SW480 (cell line): ENCODE results near the gene PDE4D.
"Not testable (repeated sequence)": the region's sequence is repeated elsewhere in the genome, so short reads cannot be mapped to it uniquely, and the experiment has no call there.

Source experiments
- DNase-seq: peaks from one replicate; pipeline ENCODE4 v3.0.0-alpha.2; 2016; ENCODE audit warnings: low spot score

Gene PDE4D

GRCh38 chr5:59463618-59464166, 429.8 kb downstream of the PDE4D start:
- DNase-seq, result not testable (repeated sequence)

DNA sequence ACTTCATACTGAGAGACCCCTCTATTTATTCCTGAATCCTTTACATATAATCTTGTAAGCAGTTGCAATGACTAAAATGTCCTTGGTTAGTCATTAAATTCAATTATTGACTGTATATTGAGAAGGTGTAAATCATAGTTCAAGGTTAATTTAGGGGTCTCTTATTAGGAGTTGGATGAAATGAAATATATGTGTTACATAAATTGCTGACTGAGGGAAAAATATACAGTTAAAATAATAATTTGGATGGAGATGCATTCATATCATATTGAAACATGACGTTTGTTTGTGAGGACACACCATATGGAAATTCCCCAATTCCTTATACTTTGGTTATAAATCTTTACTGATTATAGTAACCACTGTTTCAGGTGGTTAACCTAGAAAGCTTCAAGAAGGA, 430.6 kb downstream of the PDE4D start:
- DNase-seq, result no peak

DNA sequence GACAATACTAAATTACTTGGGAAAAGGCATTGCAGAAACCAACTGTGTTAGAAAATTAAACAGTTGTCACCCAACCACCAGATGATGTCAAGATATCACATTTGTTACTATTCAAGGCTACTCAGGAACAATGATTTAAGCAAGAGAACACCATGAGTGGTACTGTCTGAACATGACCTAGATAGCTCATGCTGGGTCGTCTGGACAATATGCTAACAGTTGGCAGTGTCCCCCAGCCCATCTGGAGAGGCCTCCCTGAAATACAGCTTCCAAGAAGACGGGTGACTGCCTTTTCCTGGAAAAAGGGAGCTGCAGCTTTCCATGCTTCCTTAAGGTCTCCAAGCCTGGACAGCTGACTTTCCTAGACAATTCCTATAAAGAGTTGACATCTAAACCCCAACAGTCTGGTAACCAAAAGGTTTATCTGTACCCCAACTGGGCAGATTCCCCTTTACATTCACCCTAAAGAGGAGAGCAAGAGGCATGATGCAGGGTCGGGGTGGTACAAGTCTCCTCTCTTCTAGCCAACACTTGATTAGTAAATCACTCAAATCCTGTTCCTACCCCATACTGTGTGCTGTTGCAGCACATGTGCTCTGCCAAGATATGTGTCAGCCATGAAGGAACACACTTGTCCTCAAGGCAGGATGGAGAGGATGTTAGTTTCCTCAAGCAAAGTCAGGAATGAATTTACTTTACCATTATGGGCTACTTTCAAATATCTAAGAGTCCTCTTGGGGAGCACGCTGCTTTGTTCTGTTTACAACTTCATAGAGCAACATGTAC, 433.0 kb downstream of the PDE4D start:
- no peak for DNase-seq

GRCh38 chr5:59458966-59459729, 434.4 kb downstream of the PDE4D start:
- no peak for DNase-seq

GRCh38 chr5:59458321-59458720, 435.2 kb downstream of the PDE4D start:
- DNase-seq, result no peak

DNA sequence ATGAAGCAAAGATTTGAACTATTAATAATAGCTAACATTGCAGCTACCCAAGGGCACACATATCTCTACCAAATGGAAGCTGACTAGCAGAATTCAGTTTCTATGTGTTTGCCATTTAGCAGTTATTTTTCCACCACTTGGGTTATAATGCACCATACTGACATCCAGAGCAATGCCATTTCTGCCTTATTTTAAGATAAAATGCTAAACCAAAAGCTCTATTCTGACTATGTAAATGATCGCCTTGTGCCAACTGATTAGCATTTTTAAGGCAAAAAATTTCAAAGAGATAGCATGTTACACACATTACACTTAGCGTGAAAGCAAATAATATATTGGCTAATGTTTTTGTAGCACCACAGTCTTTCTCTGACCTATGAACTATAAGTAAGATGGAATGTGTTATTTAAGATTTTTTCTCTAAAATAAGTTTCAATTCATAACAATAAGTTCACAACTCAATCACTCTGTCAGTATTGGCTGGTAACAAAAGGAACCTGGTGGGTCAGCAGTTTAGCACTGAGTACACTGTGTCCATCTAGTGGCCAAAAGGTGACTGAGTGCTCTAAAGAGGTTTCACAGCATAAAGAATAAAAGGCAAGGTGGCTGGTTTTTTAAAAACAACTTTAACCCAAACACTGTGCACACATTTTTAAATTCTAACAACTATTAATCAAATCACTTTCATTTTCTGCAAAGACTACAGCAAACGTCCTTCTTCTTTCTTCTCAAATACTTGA, 443.5 kb downstream of the PDE4D start:
- DNase-seq, result no peak

DNA sequence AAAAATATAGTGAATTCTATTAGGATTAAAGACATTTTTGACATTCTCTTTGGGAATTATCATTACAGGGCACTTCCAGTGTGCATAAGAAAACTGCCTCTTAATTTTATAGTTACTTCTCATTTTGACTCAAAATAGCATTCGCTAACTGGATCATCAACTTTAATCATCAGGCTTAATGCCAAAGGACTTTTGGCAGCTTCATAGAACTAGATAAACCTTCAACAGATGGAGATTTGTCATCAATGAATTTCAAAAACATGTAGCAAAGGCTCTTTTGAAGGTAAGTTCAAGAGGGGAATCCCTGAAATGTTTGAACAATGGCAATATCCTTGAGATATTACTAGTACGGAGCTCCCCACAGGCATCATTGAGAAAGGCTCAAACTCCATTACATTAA, 447.2 kb downstream of the PDE4D start:
- no peak for DNase-seq

DNA sequence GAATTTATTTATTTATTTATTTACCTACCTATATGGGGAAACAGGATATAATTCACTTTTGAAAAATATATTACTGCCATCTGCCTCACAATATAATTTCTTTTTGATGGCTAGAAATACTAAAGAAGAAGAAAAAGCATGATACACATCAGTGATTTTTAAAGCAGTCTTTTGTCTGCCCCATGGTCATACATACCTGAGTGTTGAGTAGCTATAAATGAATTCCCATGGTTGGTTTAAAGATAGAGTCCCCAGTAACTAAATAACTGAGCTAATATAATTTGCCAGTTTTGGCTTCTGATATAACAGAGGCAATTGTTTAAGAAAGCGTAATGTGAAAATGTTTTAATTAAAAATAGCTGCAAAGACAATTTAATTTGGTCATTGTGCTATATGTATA, 447.8 kb downstream of the PDE4D start:
- DNase-seq, result no peak

GRCh38 chr5:59439303-59439702, 454.2 kb downstream of the PDE4D start:
- no peak for DNase-seq

DNA sequence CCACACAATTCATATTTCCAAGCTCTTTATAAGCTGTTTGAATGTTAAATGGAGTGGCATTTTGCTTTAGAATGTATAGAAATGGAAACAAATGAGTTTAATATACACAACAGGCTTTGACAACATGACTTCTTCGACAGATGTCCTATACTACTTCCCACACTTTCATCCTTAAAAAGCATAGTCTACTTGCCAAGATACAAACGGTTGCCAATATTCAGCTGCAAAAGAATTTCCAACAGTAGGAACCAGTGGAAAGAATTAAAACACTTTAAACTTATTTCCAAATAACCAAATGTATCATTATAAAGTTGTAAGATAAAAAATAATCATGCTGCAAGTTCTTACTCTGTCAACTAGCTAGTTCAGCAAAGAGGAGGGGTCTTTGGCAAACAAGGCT, 456.4 kb downstream of the PDE4D start:
- no peak for DNase-seq

GRCh38 chr5:59436364-59437148, 457.0 kb downstream of the PDE4D start:
- DNase-seq, result no peak

- no peak for DNase-seq
Observed at GRCh38 chr5:59433174-59433573, 460.4 kb downstream of the PDE4D start.

DNA sequence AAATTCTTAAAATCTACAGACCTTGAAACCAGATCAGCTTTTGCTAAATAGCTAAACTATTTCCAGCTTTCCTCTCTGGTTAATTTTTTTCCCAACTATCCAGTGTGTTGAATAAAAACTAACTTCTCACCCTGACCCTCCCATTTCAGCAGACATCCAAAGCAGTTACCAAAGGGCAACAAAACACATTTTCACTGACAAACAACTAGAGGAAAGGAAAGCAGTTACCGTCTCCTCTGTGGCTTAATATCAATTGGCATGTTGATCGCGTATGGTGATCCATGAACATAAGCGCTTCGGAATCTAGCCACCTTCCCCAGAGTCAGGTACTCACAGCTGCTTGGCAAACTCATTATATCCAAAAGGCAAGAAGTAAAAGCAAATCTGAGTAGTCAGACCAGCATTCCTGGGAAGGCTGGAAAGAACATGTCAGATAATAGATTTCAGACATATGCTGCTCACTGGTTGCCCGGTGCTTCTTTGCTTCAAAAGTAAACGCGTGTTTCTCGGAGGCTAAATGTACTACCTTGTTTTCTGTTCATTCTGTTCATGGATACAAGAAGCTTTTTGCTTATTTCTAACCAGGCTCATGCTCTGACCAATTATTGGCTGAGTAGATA, 463.4 kb downstream of the PDE4D start:
- DNase-seq, result no peak

GRCh38 chr5:59428391-59428790, 465.1 kb downstream of the PDE4D start:
- no peak for DNase-seq

DNA sequence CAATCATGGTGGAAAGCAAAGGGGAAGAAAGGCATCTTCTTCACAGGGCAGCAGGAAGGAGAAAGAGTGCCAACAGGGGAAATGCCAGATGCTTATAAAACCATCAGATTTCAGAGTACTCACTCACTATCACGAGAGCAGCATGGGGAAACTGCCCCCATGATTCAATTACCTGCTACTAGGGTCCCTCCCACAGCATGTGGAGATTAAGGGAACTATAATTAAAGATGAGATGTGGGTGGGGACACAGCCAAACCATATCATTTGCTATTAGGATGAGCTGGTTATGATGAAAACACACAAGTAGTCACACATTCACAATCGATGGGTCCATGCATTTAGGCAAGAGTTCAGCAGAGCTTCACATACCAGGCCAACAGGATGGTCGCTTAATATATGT, 469.0 kb downstream of the PDE4D start:
- no peak for DNase-seq

- no peak for DNase-seq
Observed at GRCh38 chr5:59423021-59423420, 470.5 kb downstream of the PDE4D start.

GRCh38 chr5:59421986-59422941, 471.3 kb downstream of the PDE4D start:
- DNase-seq, result no peak

DNA sequence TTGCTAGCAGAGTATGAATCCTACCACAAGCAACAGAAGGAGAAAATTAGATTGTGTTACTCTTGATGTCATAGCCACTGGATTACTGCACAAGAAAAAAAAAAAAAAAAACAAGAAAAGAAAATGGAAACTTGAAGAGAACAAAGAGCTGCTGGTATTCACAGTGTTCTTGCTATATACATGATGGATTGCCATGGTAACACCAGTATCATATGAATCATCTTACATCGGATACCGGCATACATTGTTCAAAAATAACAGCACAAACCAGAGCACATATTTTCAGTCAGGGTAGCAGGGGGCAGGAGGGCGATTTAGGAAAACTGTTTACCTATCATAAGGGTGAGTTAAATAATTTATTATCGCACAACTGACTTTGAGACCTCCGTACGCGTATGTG, 472.9 kb downstream of the PDE4D start:
- no peak for DNase-seq

- no peak for DNase-seq
Observed at GRCh38 chr5:59418808-59419207, 474.7 kb downstream of the PDE4D start.

- no peak for DNase-seq
Observed at GRCh38 chr5:59416451-59416850, 477.1 kb downstream of the PDE4D start.
